ENCODE measurements around the gene GLCE. TPM values are rescaled to one million over a fixed set of nuclear protein-coding genes. Genes with fewer than 3 reads are reported as not detected.

GLCE gene
- total RNA-seq, 4 donors from 2014 or later = 11.6 to 20.3 (median 16.0) TPM

GRCh38 chr15:69132430-69132829, 28.0 kb upstream of the GLCE start:
- DNase-seq (ENCODE audit: low spot score in 2 of 2) = no peak
- no peaks in the 10 kb centered on the region for H3K27me3 ChIP-seq
- no peaks in the 10 kb centered on the region for H3K9me3 ChIP-seq
- H3K27ac ChIP-seq = peak overlapping the region in 1 of 4 donors; percentile 46
- WGBS, 2 donors = 86 to 93% methylated on average over 4 of the region's 4 CpGs
- no peak for TF ChIP-seq POLR2A (IDR thresholded peaks at IDR 0.05)
- no peak for TF ChIP-seq EP300 (IDR thresholded peaks at IDR 0.05)
- no peak for TF ChIP-seq CTCF (IDR thresholded peaks at IDR 0.05)
- no peak overlapping the region for H3K4me3 ChIP-seq
- H3K4me1 ChIP-seq = peaks cover 0 to 16% (median 3%) of the 10 kb centered on the region in 4 donors
- H3K36me3 ChIP-seq = no peaks in the 10 kb centered on the region

- Histone ChIP-seq H3K27me3 (no peaks in the 10 kb centered on the region), H3K27ac (no peak overlapping the region), H3K36me3 (no peaks in the 10 kb centered on the region), H3K9me3 (no peaks in the 10 kb centered on the region), H3K4me1 (peaks cover 0 to 16% (median 3%) of the 10 kb centered on the region in 4 donors), H3K4me3 (no peak overlapping the region)
- TF ChIP-seq EP300 (IDR thresholded peaks at IDR 0.05) = no peak
- no peak for TF ChIP-seq CTCF (IDR thresholded peaks at IDR 0.05)
- no peak for TF ChIP-seq POLR2A (IDR thresholded peaks at IDR 0.05)
- 66 to 68% methylated on average over 3 of the region's 3 CpGs for WGBS, 2 donors
- no peak for DNase-seq (ENCODE audit: low spot score in 2 of 2)
Observed at GRCh38 chr15:69132977-69133861, 27.2 kb upstream of the GLCE start.

GRCh38 chr15:69133862-69134519, 26.4 kb upstream of the GLCE start:
- Histone ChIP-seq H3K4me1 (peaks cover 0 to 8% (median under 1%) of the 10 kb centered on the region in 4 donors), H3K9me3 (no peaks in the 10 kb centered on the region), H3K4me3 (no peak overlapping the region), H3K27me3 (no peaks in the 10 kb centered on the region), H3K27ac (no peak overlapping the region), H3K36me3 (no peaks in the 10 kb centered on the region)
- TF ChIP-seq CTCF (IDR thresholded peaks at IDR 0.05) (no peak), EP300 (IDR thresholded peaks at IDR 0.05) (no peak), POLR2A (IDR thresholded peaks at IDR 0.05) (no peak)
- 81 to 86% methylated on average over 5 of the region's 5 CpGs for WGBS, 2 donors
- DNase-seq (ENCODE audit: low spot score in 2 of 2) = no peak

GRCh38 chr15:69134791-69135190, 25.6 kb upstream of the GLCE start:
- H3K9me3 ChIP-seq = no peaks in the 10 kb centered on the region
- H3K4me1 ChIP-seq = peaks cover 0 to under 1% (median 0%) of the 10 kb centered on the region in 4 donors
- no peaks in the 10 kb centered on the region for H3K27me3 ChIP-seq
- H3K4me3 ChIP-seq = no peak overlapping the region
- TF ChIP-seq CTCF (IDR thresholded peaks at IDR 0.05) (no peak), EP300 (IDR thresholded peaks at IDR 0.05) (no peak), POLR2A (IDR thresholded peaks at IDR 0.05) (no peak)
- DNase-seq (ENCODE audit: low spot score in 2 of 2) = no peak
- no peak overlapping the region for H3K27ac ChIP-seq
- no peaks in the 10 kb centered on the region for H3K36me3 ChIP-seq
- 75 to 77% methylated on average over 2 of the region's 2 CpGs for WGBS, 2 donors

DNA sequence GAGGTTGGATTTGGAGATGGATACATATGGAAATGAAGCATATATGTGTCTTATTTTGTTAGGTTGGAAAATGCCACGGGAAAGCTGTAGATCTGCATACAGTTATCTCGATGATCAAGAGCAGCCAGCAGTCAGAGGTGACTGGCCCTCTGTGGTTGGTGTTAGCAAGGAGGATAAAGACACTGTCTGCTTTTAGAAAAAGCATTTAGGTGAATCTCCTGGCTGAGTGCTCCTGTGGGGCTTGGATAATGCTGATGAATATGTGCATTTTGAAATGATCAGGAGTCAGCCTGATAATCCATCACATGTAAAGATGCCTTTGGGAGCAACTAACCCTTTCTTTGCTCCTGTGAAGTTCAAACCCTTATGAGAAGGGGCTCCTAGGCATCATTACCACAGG, 24.9 kb upstream of the GLCE start:
- no peaks in the 10 kb centered on the region for H3K4me1 ChIP-seq
- H3K36me3 ChIP-seq = no peaks in the 10 kb centered on the region
- no peak for DNase-seq (ENCODE audit: low spot score in 2 of 2)
- TF ChIP-seq CTCF (IDR thresholded peaks at IDR 0.05) (no peak), POLR2A (IDR thresholded peaks at IDR 0.05) (no peak), EP300 (IDR thresholded peaks at IDR 0.05) (no peak)
- H3K27ac ChIP-seq = no peak overlapping the region
- H3K4me3 ChIP-seq = no peak overlapping the region
- 80 to 82% methylated on average over 2 of the region's 2 CpGs for WGBS, 2 donors
- no peaks in the 10 kb centered on the region for H3K27me3 ChIP-seq
- H3K9me3 ChIP-seq = no peaks in the 10 kb centered on the region
